ENCODE data around the gene SOX5.
"Not testable (repeated sequence)": the region's sequence is repeated elsewhere in the genome, so short reads cannot be mapped to it uniquely, and the experiment has no call there.

Gene SOX5

GRCh38 chr12:23751641-23752040, 197.8 kb downstream of the SOX5 start:
- no peak for DNase-seq

DNA sequence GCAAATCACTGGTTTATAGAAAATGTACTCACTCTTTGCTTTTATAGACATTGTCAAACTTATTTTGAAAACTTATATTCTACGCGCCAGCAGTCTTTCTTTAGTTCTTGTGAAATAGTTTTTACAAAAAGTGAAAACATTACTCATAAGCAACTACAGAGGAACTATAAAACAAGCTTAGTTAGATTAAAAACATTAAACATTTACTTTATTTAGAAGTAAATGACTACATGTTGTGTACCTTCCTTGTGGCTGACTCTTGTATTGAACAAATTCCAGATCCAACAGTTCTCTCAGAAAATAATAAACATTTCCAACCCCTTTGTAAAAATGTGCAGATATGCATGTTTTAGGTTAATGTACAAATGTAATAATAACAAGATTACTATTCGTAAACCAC, 198.5 kb downstream of the SOX5 start:
- no peak for DNase-seq

- no peak for DNase-seq
Measured at GRCh38 chr12:23744696-23745095, 204.8 kb downstream of the SOX5 start.

DNA sequence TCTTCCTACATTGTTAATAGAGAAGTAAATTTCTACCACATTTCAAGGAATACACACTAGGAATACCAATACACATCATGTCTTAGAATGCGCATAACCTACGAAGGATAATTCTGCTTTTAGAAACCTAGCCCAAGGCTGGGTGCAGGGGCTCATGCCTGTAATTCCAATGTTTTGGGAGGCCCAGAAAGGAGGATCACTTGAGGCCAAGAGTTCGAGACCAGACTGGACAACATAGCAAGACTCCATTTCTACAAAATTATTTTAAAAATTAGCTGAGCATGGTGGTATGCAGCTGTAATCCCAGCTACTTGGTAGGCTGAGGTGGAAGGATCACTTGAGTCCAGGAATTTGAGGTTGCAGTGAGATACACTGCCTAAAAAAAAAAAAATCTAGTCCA, 206.9 kb downstream of the SOX5 start:
- DNase-seq, result no peak

- no peak for DNase-seq
Measured at GRCh38 chr12:23731493-23731892, 218.0 kb downstream of the SOX5 start.

DNA sequence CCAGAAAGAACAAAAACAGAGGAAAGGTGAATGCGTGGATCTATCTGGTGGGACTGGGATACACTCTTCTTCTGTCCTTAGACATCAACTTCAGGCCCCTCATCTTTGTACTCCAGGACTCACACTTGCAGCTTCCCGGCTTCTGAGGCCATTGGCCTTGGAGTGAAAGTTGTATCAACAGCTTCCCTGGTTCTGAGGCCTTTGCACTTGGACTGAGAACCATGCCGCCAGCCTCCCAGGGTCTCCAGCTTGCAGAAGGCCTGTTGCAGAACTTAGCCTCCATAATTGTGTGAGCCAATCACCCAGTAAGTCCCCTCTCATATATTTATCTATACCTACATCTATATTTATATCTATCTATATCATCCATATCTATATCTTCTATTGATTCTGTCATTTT, 218.4 kb downstream of the SOX5 start:
- DNase-seq, result no peak

- DNase-seq, result no peak
Measured at GRCh38 chr12:23729359-23729758, 220.1 kb downstream of the SOX5 start.

GRCh38 chr12:23726646-23727045, 222.8 kb downstream of the SOX5 start:
- no peak for DNase-seq

GRCh38 chr12:23722655-23723054, 226.8 kb downstream of the SOX5 start:
- DNase-seq, result no peak

- DNase-seq, result no peak
Measured at GRCh38 chr12:23721268-23721667, 228.2 kb downstream of the SOX5 start.

GRCh38 chr12:23719493-23719892, 230.0 kb downstream of the SOX5 start:
- DNase-seq, result no peak

DNA sequence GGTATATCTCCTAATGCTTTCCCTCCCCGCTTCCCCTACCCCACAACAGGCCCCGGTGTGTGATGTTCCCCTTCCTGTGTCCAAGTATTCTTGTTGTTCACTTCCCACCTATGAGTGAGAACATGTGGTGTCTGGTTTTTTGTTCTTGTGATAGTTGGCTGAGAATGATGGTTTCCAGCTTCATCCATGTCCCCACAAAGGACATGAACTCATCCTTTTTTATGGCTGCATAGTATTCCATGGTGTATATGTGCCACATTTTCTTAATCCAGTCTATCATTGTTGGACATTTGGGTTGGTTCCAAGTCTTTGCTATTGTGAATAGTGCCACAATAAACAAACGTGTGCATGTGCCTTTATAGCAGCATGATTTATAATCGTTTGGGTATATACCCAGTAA, 239.1 kb downstream of the SOX5 start:
- DNase-seq, result not testable (repeated sequence)

GRCh38 chr12:23708185-23708837, 241.2 kb downstream of the SOX5 start:
- DNase-seq, result no peak

DNA sequence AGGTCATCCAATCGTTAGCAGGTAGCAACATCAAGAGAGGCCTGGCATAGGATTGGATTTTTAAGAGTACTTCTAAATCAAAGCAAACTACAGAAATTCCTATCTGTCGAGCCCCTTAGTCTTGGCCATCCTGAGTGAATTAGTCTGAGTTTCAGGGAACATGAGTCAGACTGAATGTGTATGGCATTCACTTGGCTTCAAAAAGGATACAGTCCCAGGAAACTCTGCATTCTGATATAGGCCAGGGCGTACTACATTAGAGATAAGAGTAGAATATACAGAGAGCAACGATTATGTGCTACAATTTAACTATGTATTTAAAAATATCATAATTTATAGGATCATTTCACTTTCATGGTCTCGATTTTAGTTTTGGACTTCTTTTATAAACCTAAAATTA, 242.2 kb downstream of the SOX5 start:
- DNase-seq, result no peak

GRCh38 chr12:23704992-23705943, 244.2 kb downstream of the SOX5 start:
- no peak for DNase-seq

DNA sequence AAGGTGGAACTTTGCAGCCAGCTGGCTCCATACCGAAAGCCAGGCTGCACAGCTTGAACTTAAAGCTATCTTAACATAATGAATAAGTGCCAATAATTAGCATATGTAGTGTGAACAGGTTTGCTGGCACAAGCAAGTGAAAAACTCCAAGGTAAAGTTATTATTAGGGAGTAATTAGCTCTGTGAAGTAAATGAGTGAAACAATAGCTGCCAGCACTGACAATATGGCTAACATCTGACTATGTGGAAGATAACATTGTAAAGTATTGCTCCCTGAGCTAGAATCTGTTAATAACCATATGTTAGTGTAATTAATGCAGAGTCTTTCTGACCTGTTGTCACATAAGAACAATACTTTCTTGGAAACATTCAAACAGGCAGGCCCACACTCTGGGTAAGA, 246.4 kb downstream of the SOX5 start:
- DNase-seq, result no peak

GRCh38 chr12:23699031-23699430, 250.4 kb downstream of the SOX5 start:
- DNase-seq, result no peak

DNA sequence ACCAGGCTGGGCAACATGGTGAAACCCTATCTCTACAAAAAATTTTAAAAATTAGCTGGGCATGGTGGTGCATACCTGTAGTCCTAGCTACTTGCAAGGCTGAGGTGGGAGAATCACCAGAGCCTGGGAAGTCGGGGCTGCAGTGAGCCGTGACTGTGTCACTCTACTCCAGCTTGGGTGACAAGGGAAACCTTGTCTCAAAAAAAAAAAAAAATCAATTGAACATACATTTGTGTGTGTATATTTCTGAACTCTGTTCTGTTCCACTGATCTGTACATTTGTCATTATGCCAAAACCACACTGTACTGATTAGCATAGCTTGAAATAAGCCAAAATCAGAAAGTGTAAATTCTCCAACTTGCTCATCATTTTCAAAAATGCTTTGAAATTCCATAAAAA, 254.6 kb downstream of the SOX5 start:
- DNase-seq, result no peak

- DNase-seq, result no peak
Measured at GRCh38 chr12:23694307-23694706, 255.2 kb downstream of the SOX5 start.

GRCh38 chr12:23687947-23688346, 261.5 kb downstream of the SOX5 start:
- no peak for DNase-seq

GRCh38 chr12:23686095-23686494, 263.4 kb downstream of the SOX5 start:
- no peak for DNase-seq

GRCh38 chr12:23684121-23684520, 265.3 kb downstream of the SOX5 start:
- no peak for DNase-seq

DNA sequence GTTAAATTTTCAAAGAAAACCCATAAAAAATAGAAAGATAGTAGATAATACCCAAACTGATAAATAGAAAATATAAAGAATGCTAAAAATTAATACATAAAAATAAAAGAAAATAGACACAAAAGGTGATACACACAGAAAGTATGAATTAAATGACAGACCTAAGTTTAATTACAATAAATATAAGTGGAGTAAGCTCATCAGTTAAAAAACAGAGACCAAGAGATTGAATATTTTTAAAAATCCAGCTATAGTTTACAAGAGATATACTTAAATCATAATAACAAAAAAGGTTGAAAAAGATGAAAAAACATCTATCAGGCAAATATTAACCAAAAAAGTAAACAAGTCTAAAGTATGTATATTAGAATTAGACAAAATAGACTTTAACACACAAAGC, 268.2 kb downstream of the SOX5 start:
- no peak for DNase-seq

- no peak for DNase-seq
Measured at GRCh38 chr12:23674064-23674463, 275.4 kb downstream of the SOX5 start.
